ENCODE measurements around the gene LEMD3.
A peak's percentile ranks its signal among the peaks of the same experiment; 100 is the strongest.

LEMD3 gene

DNA sequence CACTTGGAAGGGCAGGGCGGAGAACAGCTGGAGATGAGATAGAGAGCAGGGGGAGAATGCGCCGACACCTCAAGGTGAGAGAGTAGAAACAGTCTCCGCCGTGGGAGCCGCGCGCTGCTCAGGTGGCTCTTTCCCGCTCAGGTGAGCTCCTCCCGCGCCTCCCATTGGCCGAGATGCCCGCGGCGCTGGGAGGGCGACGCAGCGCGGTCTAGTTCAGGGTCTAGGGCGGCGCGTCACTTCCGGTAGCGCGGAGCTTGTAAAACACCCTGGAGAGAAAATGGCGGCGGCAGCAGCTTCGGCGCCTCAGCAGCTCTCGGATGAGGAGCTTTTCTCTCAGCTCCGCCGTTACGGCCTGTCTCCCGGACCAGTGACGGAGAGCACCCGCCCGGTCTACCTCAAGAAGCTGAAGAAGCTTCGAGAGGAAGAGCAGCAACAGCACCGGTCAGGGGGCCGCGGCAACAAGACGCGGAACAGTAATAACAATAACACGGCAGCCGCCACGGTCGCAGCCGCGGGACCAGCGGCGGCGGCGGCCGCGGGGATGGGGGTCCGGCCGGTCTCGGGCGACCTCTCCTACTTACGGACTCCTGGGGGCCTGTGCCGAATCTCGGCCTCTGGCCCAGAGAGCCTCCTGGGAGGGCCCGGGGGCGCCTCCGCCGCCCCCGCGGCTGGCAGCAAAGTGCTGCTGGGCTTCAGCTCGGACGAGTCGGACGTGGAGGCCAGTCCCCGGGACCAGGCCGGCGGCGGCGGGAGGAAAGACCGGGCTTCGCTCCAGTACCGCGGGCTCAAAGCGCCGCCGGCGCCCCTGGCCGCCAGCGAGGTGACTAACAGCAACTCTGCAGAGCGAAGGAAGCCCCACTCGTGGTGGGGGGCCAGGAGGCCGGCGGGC, at the start of gene LEMD3:
Gene LEMD3, plus strand, starts transcription at position 264 of the 889 bp plus-strand sequence. Its CDS starts 14 bp downstream, at position 278.
- peak; percentile 95 for DNase-seq (ENCODE audit: low spot score)

DNA sequence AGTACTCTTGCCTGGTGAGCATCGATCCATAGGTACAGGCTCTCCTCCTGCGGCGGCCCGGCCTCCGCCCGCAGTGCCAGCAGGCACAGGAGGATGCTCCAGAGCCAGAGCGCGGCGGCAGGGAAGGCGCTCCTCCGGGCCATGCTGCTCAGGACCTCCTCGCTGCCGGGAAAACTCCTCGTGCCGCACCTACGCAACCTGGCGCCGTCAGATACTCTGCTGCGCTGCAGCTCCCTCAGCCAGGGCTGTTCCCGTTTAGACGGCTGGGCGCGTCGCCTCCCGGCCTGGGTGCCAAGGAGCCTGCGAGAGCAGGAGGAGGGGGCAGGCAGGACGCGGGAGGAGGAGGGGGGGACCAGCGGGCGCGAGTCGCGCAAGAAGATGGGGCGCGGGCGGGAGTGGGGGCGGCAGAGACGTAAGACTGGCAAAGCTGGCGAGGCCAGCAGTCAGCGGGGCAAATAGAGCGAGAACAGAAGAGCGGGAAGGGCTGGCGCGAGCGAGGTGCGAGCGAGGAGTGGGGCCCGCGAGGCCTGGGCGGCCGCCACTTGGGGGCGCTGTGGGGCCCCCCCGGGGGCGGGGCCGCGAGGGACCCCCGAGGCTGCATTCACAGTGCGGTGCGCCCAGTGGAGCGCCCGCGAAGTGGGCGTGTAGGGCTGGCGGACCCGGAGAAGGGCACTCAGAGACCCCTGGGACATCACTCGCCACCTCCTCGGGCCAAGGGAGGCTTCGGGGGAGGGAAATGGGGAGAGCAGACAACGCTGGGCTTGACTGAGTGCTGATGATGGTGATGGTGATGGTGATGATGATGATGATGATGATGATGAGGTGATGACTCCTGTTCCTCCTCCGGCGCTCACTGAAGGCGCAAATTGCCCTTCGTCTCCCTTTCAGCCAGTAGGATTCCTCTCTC, 48.1 kb upstream of the LEMD3 start, which contains the start of gene WIF1:
Gene WIF1, minus strand, starts transcription at position 257 of the 907 bp plus-strand sequence. Its CDS starts 114 bp downstream, at position 143.
- DNase-seq (ENCODE audit: low spot score) = no peak

DNA sequence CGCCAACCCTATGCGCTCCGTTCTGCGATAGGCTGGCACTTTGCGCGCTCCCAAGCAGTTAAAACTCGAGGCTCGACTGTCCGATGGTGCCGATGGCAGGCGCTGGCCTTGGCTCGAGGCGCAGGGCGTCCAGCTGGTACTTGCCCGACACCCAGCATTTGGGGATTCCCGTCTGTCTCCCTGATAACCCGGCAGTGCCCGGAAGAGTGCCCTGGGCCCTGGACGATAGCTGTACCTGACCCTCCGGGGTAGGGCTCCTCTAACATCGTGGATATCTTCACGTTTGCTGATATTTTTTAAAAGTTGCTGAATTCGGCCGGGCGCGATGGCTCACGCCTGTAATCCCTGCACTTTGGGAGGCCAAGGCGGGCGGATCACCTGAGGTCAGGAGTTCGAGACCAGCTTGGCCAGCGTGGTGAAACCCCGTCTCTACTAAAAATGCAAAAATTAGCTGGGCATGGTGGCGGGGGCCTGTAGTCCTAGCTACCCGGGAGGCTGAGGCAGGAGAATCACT, 47.4 kb upstream of the LEMD3 start:
- no peak for DNase-seq (ENCODE audit: low spot score)

- no peak for DNase-seq (ENCODE audit: low spot score)
Measured at GRCh38 chr12:65122703-65123102, 46.7 kb upstream of the LEMD3 start.

- DNase-seq (ENCODE audit: low spot score) = peak; percentile 9
Measured at GRCh38 chr12:65123435-65124063, 45.8 kb upstream of the LEMD3 start.

DNA sequence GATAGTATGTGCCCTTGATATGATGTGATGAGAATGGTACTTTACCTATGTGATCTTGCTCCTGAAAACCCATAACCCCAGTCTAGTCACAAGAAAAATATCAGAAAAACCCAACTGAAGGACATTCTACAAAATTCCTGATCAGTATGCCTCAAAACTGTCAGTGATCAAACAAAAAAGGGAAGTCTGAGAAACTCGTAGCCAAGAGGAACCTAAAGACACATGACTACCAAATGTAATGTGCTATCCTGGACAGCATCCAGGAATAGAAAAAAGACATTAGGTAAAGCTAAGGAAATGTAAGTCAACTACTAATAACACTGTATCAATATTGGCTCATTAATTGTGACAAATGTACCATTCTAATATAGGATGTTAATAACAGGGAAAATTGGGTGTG, 44.1 kb upstream of the LEMD3 start:
- DNase-seq (ENCODE audit: low spot score) = no peak

GRCh38 chr12:65125975-65126374, 43.4 kb upstream of the LEMD3 start:
- no peak for DNase-seq (ENCODE audit: low spot score)

GRCh38 chr12:65126482-65126881, 42.9 kb upstream of the LEMD3 start:
- no peak for DNase-seq (ENCODE audit: low spot score)

GRCh38 chr12:65133879-65134278, 35.5 kb upstream of the LEMD3 start:
- DNase-seq (ENCODE audit: low spot score) = no peak

DNA sequence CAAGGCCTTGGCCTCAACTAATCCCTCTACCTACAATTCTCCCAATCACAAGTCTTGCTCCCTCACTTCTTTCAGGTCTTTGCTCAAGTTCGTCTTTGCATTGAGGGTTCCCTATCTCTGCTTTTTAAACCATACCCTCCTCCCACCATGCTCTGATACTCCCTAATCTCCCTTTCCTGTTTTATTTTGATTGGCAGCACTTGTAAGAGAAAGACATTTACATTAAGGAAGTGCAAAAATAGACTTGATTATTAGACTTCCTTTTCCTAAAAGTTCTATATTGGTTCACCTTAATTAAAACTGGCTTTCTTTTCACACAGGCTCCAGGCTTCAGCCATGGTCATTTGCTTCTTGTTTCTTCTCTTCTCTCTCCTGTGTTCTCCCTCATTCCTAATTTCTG, 30.0 kb upstream of the LEMD3 start:
- DNase-seq (ENCODE audit: low spot score) = no peak

GRCh38 chr12:65140738-65141137, 28.6 kb upstream of the LEMD3 start:
- no peak for DNase-seq (ENCODE audit: low spot score)

DNA sequence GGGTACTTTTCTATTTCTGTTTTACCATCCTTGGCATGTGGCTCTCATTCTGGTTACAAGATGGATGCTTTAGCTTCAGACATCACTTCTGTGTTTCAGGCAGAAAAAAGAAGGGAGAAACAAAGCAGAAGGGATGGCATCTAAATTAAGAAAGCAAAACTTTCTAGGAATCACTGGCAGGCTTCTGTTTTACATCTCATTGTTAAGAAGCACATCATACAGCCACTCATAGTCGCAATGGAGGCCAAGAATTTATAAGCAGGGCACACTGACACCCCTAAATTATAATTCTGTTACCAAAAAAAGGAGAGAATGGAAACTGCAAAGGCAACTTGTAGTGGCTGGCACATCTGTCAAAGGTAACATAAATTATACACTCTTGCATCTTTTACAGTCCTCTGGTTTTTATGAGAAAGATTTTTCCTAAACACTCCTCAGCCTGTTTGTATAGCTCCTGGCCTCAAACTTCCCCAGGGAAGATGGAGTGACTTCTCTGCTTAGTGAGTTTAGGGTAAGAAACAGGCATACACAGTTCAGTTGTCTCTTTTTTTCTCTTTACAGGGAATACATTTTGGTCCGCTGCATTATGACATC, 22.0 kb upstream of the LEMD3 start:
- DNase-seq (ENCODE audit: low spot score) = no peak

DNA sequence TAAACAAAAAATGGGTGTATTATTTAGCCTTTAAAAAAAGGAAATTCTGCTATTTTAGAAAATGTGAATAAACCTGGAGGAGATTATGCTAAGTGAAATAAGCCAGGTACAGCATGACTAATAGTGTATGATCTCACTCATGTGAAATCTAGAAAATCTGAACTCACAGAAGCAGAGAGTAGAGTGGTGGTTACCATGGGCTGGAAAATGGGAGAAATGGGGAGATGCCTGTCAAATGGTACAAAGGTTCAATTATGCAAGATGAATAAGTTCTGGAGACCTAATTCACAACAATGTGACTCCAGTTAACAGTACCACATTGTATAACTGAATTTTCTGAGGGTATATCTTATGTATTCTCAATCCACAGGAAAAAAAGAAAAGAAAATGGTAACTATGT, 17.4 kb upstream of the LEMD3 start:
- no peak for DNase-seq (ENCODE audit: low spot score)

- DNase-seq (ENCODE audit: low spot score) = no peak
Measured at GRCh38 chr12:65152596-65152995, 16.8 kb upstream of the LEMD3 start.

DNA sequence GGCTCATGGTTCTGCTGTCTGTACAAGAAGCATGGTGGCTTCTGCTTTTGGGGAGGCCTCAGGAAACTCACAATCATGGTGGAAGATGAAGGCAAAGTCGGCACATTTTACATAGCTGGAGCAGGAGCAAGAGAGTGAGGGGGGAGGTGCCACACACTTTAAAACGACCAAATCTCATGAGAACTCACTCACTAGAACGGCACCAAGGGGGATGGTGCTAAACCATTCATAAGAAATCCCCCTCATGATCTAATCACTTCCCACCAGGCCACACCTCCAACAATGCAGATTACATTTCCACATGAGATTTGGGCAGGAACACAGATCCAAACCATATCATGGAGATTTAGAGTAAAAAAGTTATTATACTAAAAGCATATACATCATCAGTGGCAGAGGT, 13.6 kb upstream of the LEMD3 start:
- no peak for DNase-seq (ENCODE audit: low spot score)

GRCh38 chr12:65156366-65156841, 13.0 kb upstream of the LEMD3 start:
- DNase-seq (ENCODE audit: low spot score) = no peak

DNA sequence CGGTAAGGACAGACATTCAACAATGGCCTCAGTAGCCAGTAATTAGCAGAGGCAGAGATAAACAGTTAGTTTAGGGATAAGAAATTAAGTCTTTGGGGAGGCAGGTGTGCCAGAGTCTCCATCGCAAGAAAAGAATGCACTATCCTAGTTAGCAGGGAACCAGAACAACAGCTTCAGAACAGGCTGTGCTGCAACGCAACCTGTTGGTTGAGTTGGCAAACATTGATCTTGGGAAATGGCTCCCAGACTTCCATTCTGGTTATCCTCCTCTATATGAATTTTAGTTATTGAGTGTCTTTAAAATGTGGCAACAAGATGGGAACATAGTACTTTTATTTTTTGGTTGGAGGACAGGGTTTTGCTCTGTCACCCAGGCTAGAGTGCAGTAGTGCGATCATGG, 12.3 kb upstream of the LEMD3 start:
- no peak for DNase-seq (ENCODE audit: low spot score)

DNA sequence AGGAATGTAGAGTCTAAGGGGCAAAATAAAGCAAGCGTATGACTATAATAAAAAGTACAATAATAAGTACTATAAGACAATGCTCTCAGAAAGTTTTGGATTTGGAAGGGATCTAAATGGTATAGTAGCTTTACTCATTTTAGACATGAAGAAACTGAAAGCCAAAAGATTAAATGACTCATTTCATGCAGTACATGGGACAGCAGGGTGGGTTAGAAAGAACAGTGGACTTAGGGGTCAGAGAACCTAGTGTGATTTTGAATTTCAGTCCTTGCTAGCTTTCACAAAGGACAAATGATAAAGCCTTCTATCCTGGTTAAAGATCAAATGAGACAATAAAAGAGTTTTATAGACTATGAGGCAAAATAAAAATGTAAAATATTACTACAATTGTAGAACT, 6.8 kb upstream of the LEMD3 start:
- DNase-seq (ENCODE audit: low spot score) = no peak

DNA sequence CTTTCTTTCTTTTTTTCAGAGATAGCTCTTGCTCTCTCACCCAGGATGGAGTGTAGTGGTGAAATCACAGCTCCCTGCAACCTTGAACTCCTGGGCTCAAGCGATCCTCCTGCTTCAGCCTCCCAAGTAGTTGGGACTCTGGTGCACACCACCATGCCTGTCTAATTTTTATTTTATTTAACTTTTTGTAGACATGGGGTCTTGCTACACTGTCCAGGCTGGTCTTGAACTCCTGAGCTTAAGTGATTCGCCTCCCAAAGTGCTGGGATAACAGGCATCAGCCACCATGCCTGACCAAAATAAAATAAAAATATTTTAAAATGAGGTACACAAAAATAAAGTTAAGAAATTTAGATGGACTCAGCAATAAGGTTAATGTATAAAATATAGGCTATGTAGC, 5.1 kb upstream of the LEMD3 start:
- DNase-seq (ENCODE audit: low spot score) = no peak

DNA sequence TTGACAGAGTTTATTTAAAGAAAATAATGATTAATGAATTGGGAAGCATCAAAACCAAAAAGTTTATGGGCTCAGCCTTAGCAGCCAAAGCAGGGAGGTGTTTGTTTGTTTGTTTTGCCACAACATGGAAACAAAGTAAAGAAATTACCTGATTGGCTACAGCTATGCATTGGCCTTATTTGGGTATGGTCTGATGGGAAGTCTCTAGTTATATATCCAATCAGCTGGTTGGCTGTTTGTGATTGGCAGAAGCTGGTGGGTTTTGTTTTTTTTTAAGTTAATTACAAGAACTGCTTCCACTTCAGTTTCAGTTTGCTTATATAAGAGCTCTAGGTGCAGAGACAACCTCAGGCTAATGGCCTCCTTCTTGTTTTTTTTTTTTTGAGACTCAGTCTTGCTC, 4.6 kb upstream of the LEMD3 start:
- DNase-seq (ENCODE audit: low spot score) = no peak

DNA sequence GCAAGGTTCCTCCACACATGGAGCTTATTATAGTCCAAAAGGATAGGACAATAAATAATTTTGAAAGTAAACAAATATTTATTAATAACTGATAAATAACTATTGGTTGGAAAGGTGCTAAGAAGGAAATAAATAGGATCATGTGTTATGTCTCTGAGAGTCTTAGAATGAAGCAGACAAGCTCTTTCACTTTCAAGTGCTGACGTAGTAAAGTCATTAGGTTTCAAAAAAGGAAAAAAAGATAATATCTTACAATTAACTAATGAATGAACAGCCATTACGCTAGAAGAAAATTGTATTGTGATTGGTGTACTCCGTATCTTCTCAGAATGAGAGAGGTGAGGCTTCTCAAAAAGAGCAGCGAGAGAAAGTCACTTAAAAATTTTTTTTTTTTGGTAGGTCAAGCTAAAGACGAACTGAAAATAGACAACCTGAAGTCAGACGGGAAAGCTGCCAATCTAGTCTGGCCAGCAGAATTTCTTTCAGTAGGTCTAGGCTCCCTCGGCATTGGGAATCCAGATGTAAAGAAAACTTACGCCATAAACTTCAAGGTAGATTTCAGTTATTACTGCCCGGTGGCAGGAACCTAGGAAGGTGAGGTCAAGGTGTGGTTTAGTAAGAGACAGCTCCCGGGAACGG, 583 bp upstream of the LEMD3 start:
- DNase-seq (ENCODE audit: low spot score) = no peak
